ENCODE results near the gene ZNF346.

Gene ZNF346

GRCh38 chr5:177123789-177124485 is 101.4 kb downstream of the ZNF346 start:
- DNase-seq (ENCODE audit: low spot score) = no peak

GRCh38 chr5:177124486-177124991 is 102.0 kb downstream of the ZNF346 start:
- DNase-seq (ENCODE audit: low spot score) = no peak

GRCh38 chr5:177126771-177127170 is 104.3 kb downstream of the ZNF346 start:
- no peak for DNase-seq (ENCODE audit: low spot score)

- no peak for DNase-seq (ENCODE audit: low spot score)
These were observed 106.1 kb downstream of the ZNF346 start for GRCh38 chr5:177128551-177128981.

- DNase-seq (ENCODE audit: low spot score) = no peak
These were observed 107.9 kb downstream of the ZNF346 start for GRCh38 chr5:177130211-177131018.
